ENCODE measurements around the gene TPD52L1.

Gene TPD52L1

GRCh38 chr6:125123468-125124048, 30.0 kb upstream of the TPD52L1 start:
- TF ChIP-seq GATA2 (IDR thresholded peaks at IDR 0.05; ENCODE audit: low read depth, low read length): no peak

- TF ChIP-seq GATA2 (IDR thresholded peaks at IDR 0.05; ENCODE audit: low read depth, low read length): no peak
- no peak for TF ChIP-seq GATA3 (IDR thresholded peaks at IDR 0.05; ENCODE audit: low read depth, low read length)
Observed at GRCh38 chr6:125124049-125124669, 29.4 kb upstream of the TPD52L1 start.

GRCh38 chr6:125129354-125129753, 24.2 kb upstream of the TPD52L1 start:
- TF ChIP-seq GATA2 (IDR thresholded peaks at IDR 0.05; ENCODE audit: low read depth, low read length) (no peak), GATA3 (IDR thresholded peaks at IDR 0.05; ENCODE audit: low read depth, low read length) (no peak)

GRCh38 chr6:125132058-125132457, 21.5 kb upstream of the TPD52L1 start:
- TF ChIP-seq GATA2 (IDR thresholded peaks at IDR 0.05; ENCODE audit: low read depth, low read length): no peak
- TF ChIP-seq GATA3 (IDR thresholded peaks at IDR 0.05; ENCODE audit: low read depth, low read length): no peak

- no peak for TF ChIP-seq GATA2 (IDR thresholded peaks at IDR 0.05; ENCODE audit: low read depth, low read length)
- no peak for TF ChIP-seq GATA3 (IDR thresholded peaks at IDR 0.05; ENCODE audit: low read depth, low read length)
Observed at GRCh38 chr6:125136378-125136777, 17.2 kb upstream of the TPD52L1 start.

GRCh38 chr6:125138083-125138482, 15.5 kb upstream of the TPD52L1 start:
- TF ChIP-seq GATA3 (IDR thresholded peaks at IDR 0.05; ENCODE audit: low read depth, low read length) (no peak), GATA2 (IDR thresholded peaks at IDR 0.05; ENCODE audit: low read depth, low read length) (no peak)

- TF ChIP-seq GATA3 (IDR thresholded peaks at IDR 0.05; ENCODE audit: low read depth, low read length) (no peak), GATA2 (IDR thresholded peaks at IDR 0.05; ENCODE audit: low read depth, low read length) (no peak)
Observed at GRCh38 chr6:125140808-125141207, 12.8 kb upstream of the TPD52L1 start.

- TF ChIP-seq GATA2 (IDR thresholded peaks at IDR 0.05; ENCODE audit: low read depth, low read length) (no peak), GATA3 (IDR thresholded peaks at IDR 0.05; ENCODE audit: low read depth, low read length) (no peak)
Observed at GRCh38 chr6:125142618-125143017, 11.0 kb upstream of the TPD52L1 start.

- TF ChIP-seq GATA3 (IDR thresholded peaks at IDR 0.05; ENCODE audit: low read depth, low read length) (no peak), GATA2 (IDR thresholded peaks at IDR 0.05; ENCODE audit: low read depth, low read length) (no peak)
Observed at GRCh38 chr6:125144822-125145221, 8.8 kb upstream of the TPD52L1 start.

- TF ChIP-seq GATA2 (IDR thresholded peaks at IDR 0.05; ENCODE audit: low read depth, low read length): no peak
- TF ChIP-seq GATA3 (IDR thresholded peaks at IDR 0.05; ENCODE audit: low read depth, low read length): no peak
Observed at GRCh38 chr6:125149256-125150144, 4.1 kb upstream of the TPD52L1 start.

- TF ChIP-seq GATA3 (IDR thresholded peaks at IDR 0.05; ENCODE audit: low read depth, low read length) (no peak), GATA2 (IDR thresholded peaks at IDR 0.05; ENCODE audit: low read depth, low read length) (no peak)
Observed at GRCh38 chr6:125151700-125152099, 1.9 kb upstream of the TPD52L1 start.

GRCh38 chr6:125154118-125154760, 666 bp downstream of the TPD52L1 start:
- TF ChIP-seq GATA2 (IDR thresholded peaks at IDR 0.05; ENCODE audit: low read depth, low read length) (no peak), GATA3 (IDR thresholded peaks at IDR 0.05; ENCODE audit: low read depth, low read length) (no peak)

- TF ChIP-seq GATA2 (IDR thresholded peaks at IDR 0.05; ENCODE audit: low read depth, low read length) (no peak), GATA3 (IDR thresholded peaks at IDR 0.05; ENCODE audit: low read depth, low read length) (no peak)
Observed at GRCh38 chr6:125154761-125155135, 1.2 kb downstream of the TPD52L1 start.

GRCh38 chr6:125155344-125155743, 1.8 kb downstream of the TPD52L1 start:
- TF ChIP-seq GATA3 (IDR thresholded peaks at IDR 0.05; ENCODE audit: low read depth, low read length) (no peak), GATA2 (IDR thresholded peaks at IDR 0.05; ENCODE audit: low read depth, low read length) (no peak)

Data from SH-SY5Y (cell line).